Adipose tissue (tissue), 3 donors: ENCODE results near the gene IQGAP3. TPM values are rescaled to one million over a fixed set of nuclear protein-coding genes. Genes with fewer than 3 reads are reported as not detected.
A peak's percentile ranks its signal among the peaks of the same experiment; 100 is the strongest.
"Not testable (repeated sequence)": the region's sequence is repeated elsewhere in the genome, so short reads cannot be mapped to it uniquely, and the experiment has no call there.

Experiments
- H3K27ac ChIP-seq: one replicate; pipeline ENCODE4 v1.5.1; 2013; ENCODE audit warnings: low read depth, low read length
- WGBS, 3 donors: extraction: QIAGEN DNeasy Blood & Tissue Kit; methylation state at CpG; one replicate each; pipeline ENCODE4 v1.1.7; 2013; 5-methylcytosine and 5-hydroxymethylcytosine counted together
- polyA plus RNA-seq, 3 donors: library from polyadenylated mRNA; stranded (reverse); fragments of 200-250 nt; gene quantifications; one replicate each; pipeline ENCODE4 v1.2.3, GENCODE V29; 2013
- donor health status: healthy with polysubstance abuse.
- donor health status: Bipolar disorder and iron deficiency.
- donor health status: healthy.

The IQGAP3 gene
- polyA plus RNA-seq: under 1 TPM; 0.03 to 0.22 (median 0.22) TPM

DNA sequence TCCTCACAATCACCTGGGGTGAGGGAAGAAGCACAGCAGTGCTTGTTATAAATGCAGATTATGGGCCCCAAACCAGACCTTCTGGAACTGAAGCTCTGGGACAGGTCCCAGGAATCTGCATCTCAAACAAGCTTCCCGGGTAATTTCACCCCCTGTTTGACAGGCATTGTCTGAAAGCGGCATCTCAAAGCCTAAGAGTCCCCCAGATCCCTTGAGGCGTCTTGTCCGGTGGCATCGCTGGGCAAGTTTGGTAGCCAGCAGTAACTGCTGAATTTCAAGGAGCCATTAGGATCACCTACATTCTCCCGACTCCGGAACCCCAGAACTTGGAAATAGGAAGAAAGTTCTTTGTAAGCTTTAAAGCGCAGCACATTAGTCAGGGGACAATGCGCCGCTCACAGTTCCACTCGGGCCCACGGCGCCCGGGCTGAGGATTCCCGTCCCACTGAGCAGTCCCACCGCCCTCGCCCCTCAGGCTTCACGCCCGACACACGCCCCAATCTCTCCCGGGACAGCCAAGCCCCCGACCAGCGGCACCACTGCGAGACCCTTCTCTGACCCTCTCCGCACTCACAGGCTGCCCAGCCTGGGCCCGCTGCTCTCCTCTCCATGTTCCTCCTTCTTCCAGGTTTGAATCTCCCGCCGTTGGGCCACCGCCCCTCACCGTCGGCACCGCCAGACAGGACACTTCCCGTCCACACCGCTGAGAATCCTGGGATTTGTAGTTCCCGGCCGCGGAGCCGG, at the start of gene IQGAP3:
Gene IQGAP3, minus strand, starts transcription at position 647 of the 744 bp plus-strand sequence. Its CDS starts 36 bp downstream, at position 611.
- 1 to 2% (median 1%) methylated on average over 38 of the region's 38 CpGs for WGBS, 3 donors
- H3K27ac ChIP-seq: no peak within 1 kb of the TSS

DNA sequence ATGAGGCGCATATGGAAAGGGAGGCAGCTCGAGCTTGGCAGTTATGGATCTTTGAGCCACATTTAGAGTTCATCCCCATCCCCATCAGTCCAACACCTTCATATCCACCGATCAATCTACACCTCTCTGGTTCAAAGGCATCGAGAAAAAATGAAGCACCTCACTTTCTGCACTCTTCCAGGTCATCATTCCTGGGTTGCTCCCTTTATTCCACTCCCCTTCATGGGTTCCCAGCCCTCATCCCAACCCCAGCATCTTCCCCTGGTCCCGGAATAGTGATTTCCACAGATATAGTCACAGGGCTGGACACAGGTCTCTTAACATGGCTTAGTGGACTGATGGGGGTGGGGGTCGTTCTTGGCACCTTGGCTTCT, 47.2 kb upstream of the IQGAP3 start:
- H3K27ac ChIP-seq: no peak overlapping the region
- WGBS, 3 donors: 14 to 25% (median 22%) methylated on average over 6 of the region's 6 CpGs

DNA sequence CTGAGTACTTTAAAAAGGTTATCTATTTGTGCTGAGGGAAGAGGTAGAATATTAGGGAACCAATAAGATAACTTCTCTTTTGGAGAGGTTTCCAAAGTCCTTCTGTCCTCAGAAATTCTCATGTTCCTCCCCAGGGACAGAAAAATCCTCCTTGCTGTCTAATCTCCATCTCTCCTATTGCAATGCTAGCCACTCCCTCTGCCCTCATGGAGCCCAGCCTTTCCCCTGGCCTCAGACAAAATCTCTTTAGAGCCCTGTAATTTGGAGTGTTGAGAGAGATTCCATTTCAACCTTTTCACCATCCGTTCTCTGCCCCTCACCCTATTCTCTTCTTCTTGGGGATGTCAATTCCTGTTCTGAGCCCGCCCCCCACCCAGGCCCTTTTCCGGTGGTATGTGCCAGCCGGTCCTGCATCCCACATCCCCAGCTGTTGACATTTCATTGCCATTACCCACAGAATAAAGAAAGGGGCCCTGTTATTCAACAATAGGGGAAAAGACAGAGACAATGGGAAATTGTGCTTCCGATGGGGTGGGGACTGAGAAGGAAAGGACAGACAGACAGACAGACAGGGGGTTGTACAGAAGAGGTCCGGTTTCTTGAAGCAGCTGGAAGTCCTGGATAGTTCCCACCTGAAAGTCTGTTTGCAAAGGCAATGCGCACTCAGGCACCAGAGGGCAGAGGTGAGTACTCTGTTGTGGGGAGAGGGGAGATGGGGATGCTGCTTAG, 46.7 kb upstream of the IQGAP3 start, which contains the start of gene HAPLN2:
Gene HAPLN2, plus strand, starts transcription at position 563 of the 729 bp plus-strand sequence. CDS start 4,076 bp downstream, outside the sequence.
- 6 to 15% (median 6%) methylated on average over 7 of the region's 7 CpGs for WGBS, 3 donors
- H3K27ac ChIP-seq: no peak within 1 kb of the TSS

- 5 to 7% (median 7%) methylated on average over 5 of the region's 5 CpGs for WGBS, 3 donors
- no peak overlapping the region for H3K27ac ChIP-seq
Observed at GRCh38 chr1:156616463-156616862, 44.1 kb upstream of the IQGAP3 start.

GRCh38 chr1:156615946-156616345, 43.6 kb upstream of the IQGAP3 start:
- 31 to 36% (median 34%) methylated on average over 4 of the region's 4 CpGs for WGBS, 3 donors
- no peak overlapping the region for H3K27ac ChIP-seq

DNA sequence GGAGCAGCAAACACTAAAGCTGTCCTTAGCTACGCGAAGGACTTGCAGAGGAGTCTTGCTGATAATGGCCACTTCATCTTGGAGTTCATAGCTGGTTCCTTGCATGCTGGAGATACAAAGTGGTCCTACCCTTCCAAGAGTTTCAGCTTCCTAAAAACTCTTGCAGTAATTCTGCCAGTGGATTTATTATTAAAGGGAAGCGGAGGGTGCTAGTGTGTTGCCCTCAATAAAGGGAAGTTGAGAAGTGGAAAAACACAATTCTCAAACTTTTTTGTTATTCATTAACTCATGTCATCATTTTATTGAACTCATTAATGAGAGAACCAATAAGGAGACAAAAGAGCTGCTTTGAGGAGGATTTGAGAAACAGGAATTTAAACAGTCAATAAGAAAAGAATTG, 40.3 kb upstream of the IQGAP3 start:
- 42 to 54% (median 45%) methylated on average over 3 of the region's 3 CpGs for WGBS, 3 donors
- H3K27ac ChIP-seq: no peak overlapping the region

GRCh38 chr1:156610072-156610471, 37.7 kb upstream of the IQGAP3 start:
- 87 to 92% (median 88%) methylated on average over 9 of the region's 9 CpGs for WGBS, 3 donors
- H3K27ac ChIP-seq: not testable (repeated sequence)

GRCh38 chr1:156608981-156609380, 36.6 kb upstream of the IQGAP3 start:
- WGBS, 3 donors: 36 to 46% (median 39%) methylated on average over 6 of the region's 6 CpGs
- H3K27ac ChIP-seq: no peak overlapping the region

- no peak overlapping the region for H3K27ac ChIP-seq
- WGBS, 3 donors: 28 to 30% (median 28%) methylated on average over 7 of the region's 7 CpGs
Observed at GRCh38 chr1:156608036-156608674, 35.8 kb upstream of the IQGAP3 start.

GRCh38 chr1:156607344-156607743, 35.0 kb upstream of the IQGAP3 start:
- 79 to 87% (median 82%) methylated on average over 4 of the region's 4 CpGs for WGBS, 3 donors
- H3K27ac ChIP-seq: not testable (repeated sequence)

GRCh38 chr1:156602557-156602993, 30.2 kb upstream of the IQGAP3 start:
- WGBS, 3 donors: 33 to 40% (median 34%) methylated on average over 9 to 10 of the region's 10 CpGs
- no peak overlapping the region for H3K27ac ChIP-seq

GRCh38 chr1:156601892-156602291, 29.5 kb upstream of the IQGAP3 start:
- H3K27ac ChIP-seq: no peak overlapping the region
- WGBS, 3 donors: 71 to 75% (median 75%) methylated on average over 12 of the region's 12 CpGs

GRCh38 chr1:156601122-156601830, 28.9 kb upstream of the IQGAP3 start, which contains the start of gene GPATCH4:
TSS of gene GPATCH4 (minus strand) at chr1:156601479.
- peak within 1 kb of the TSS; percentile 13 for H3K27ac ChIP-seq
- 0 to 1% (median 0%) methylated on average over 35 of the region's 35 CpGs for WGBS, 3 donors

- no peak overlapping the region for H3K27ac ChIP-seq
- 0 to 3% (median 3%) methylated on average over 13 of the region's 13 CpGs for WGBS, 3 donors
Observed at GRCh38 chr1:156600733-156601121, 28.4 kb upstream of the IQGAP3 start.

- no peak overlapping the region for H3K27ac ChIP-seq
- 60 to 70% (median 63%) methylated on average over 3 of the region's 3 CpGs for WGBS, 3 donors
Observed at GRCh38 chr1:156599811-156600210, 27.4 kb upstream of the IQGAP3 start.

DNA sequence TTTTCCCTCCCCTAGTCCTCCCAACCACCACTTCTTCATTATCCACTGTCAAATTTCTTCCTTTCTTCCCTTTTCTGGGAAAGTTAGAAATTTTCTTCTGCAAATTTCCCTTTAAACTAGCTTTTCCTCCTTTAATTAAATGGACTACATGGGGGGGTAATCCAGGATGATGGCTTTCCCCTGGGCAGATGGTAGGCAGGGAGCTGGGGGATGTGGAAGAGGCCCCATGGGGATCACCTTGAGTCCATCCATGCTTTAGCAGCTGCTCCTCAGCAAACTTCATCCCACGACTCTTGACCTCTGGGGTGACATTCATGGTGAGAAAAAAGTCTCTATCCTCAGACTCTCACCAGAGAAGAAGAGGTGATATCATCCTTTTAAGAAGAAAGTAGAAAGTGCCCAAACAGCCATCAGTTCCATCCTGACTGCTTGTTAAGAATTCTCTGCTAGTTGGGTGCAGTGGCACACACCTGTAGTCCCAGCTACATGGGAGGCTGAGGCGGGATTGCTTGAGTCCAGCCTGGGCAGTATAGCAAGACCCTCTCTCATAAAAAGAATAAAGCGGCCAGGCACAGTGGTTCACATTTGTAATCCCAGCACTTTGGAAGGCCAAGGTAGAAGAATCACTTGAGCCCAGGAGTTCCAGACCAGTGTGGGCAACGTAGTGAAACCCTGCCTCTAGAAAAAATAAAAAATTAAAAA, 26.5 kb upstream of the IQGAP3 start:
- WGBS, 3 donors: 90 to 94% (median 93%) methylated on average over 4 of the region's 4 CpGs

DNA sequence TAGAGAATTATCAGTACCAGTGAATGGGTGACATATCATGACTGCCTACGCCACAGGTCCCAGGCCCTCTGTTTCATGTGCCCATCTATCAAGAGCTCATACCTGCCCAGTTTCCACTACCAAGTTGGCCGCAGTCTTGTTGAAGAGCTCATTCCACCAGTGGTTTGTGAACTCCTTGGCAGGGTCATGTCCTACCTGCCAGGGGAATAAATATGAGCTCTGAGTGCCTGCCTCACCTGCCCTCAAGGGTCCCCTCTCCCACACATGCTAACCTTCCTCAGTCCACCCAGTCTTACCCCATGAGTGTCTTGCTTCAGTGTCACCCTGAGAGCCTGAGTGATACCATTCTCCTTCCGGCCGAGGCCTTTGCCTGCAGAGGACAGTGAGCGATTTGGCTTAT, 25.8 kb upstream of the IQGAP3 start:
- WGBS, 3 donors: 92 to 95% (median 95%) methylated on average over 5 of the region's 5 CpGs
- H3K27ac ChIP-seq: no peak overlapping the region

More for the DNA sequence above, 26.5 kb upstream of the IQGAP3 start:
- no peak overlapping the region for H3K27ac ChIP-seq

DNA sequence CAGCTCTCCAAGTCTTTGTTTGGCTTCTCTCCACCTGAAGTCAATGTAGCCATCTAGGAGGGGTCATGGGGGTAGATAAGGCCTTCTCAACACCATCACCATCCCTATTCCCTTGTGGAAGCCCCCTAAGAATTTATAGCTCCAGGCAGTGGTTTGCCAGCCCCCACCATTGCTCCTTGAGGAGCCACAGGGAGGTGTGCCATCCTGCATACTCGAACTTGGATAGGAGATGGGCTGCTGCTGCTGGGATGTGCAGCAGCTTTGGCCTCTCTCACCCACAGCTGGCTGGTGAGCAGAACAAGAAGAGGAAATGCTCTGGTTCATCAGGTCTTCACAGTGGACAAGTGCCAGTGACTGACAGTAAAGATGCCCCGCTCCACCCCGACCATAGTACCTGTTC, 24.1 kb upstream of the IQGAP3 start:
- H3K27ac ChIP-seq: no peak overlapping the region
- WGBS, 3 donors: 83 to 90% (median 89%) methylated on average over 3 of the region's 3 CpGs
